IgD-negative memory B cell (primary cell): ENCODE measurements around the gene OSBPL2. TPM values are rescaled to one million over a fixed set of nuclear protein-coding genes. Genes with fewer than 3 reads are reported as not detected.

ENCODE experiments used
- H3K27ac Mint-ChIP-seq, 3 donors: one replicate each; pipeline ENCODE4 v1.8.0; 2020 to 2022; ENCODE audit warnings: mild to moderate bottlenecking in 3 of 3, mixed read lengths in 3 of 3, moderate library complexity in 1 of 3
- H3K27me3 Mint-ChIP-seq: one replicate; pipeline ENCODE4 v1.8.0; 2021; ENCODE audit warnings: mixed read lengths
- H3K36me3 Mint-ChIP-seq: one replicate; pipeline ENCODE4 v1.8.0; 2020; ENCODE audit warnings: mild to moderate bottlenecking, mixed read lengths
- H3K4me1 Mint-ChIP-seq, 3 donors: one replicate each; pipeline ENCODE4 v1.8.0; 2020 to 2022; ENCODE audit warnings: mixed read lengths in 3 of 3, mild to moderate bottlenecking in 1 of 3
- H3K4me3 Mint-ChIP-seq, 4 donors: one replicate each; pipeline ENCODE4 v1.8.0; 2020 to 2022; ENCODE audit warnings: mild to moderate bottlenecking in 4 of 4, mixed read lengths in 4 of 4, moderate library complexity in 3 of 4
- H3K9me3 Mint-ChIP-seq, 3 donors: one replicate each; pipeline ENCODE4 v1.8.0; 2020 to 2021; ENCODE audit warnings: mixed read lengths in 3 of 3, mild to moderate bottlenecking in 1 of 3
- polyA plus RNA-seq: library from polyadenylated mRNA; unstranded; fragments of 300-500 nt; fragmentation: Illumina TruSeq; gene quantifications from one replicate; pipeline ENCODE4 v1.2.3, GENCODE V29; 2021

Gene OSBPL2
- polyA plus RNA-seq, 1 donor from 2014 or later, result 25.6 TPM

- peak overlapping the region in 2 of 3 donors; percentile 23 to 80 for H3K27ac Mint-ChIP-seq
- no peaks in the 10 kb centered on the region for H3K27me3 Mint-ChIP-seq
- peaks cover 2% of the 10 kb centered on the region for H3K36me3 Mint-ChIP-seq
- H3K4me3 Mint-ChIP-seq, result peak overlapping the region in 3 of 4 donors; percentile 29 to 82 (median 58)
- peaks cover 12 to 28% (median 25%) of the 10 kb centered on the region in 3 donors for H3K4me1 Mint-ChIP-seq
- no peaks in the 10 kb centered on the region for H3K9me3 Mint-ChIP-seq
These were observed 36.9 kb upstream of the OSBPL2 start for GRCh38 chr20:62201173-62202082.

- Mint-ChIP-seq H3K27me3 (no peaks in the 10 kb centered on the region), H3K4me3 (peak overlapping the region in 2 of 4 donors; percentile 29 to 82), H3K36me3 (peaks cover 2% of the 10 kb centered on the region), H3K4me1 (peaks cover 12 to 28% (median 25%) of the 10 kb centered on the region in 3 donors), H3K9me3 (no peaks in the 10 kb centered on the region), H3K27ac (peak overlapping the region in 1 of 3 donors; percentile 23)
These were observed 36.3 kb upstream of the OSBPL2 start for GRCh38 chr20:62202083-62202395.

- H3K36me3 Mint-ChIP-seq, result peaks cover 2% of the 10 kb centered on the region
- no peaks in the 10 kb centered on the region for H3K27me3 Mint-ChIP-seq
- H3K9me3 Mint-ChIP-seq, result no peaks in the 10 kb centered on the region
- peaks cover 12 to 28% (median 25%) of the 10 kb centered on the region in 3 donors for H3K4me1 Mint-ChIP-seq
- no peak overlapping the region for H3K27ac Mint-ChIP-seq
- H3K4me3 Mint-ChIP-seq, result peak overlapping the region in 1 of 4 donors; percentile 47
These were observed 35.5 kb upstream of the OSBPL2 start for GRCh38 chr20:62202676-62203377.

GRCh38 chr20:62203378-62204030 is 34.8 kb upstream of the OSBPL2 start:
- Mint-ChIP-seq H3K9me3 (no peaks in the 10 kb centered on the region), H3K27me3 (no peaks in the 10 kb centered on the region), H3K4me1 (peaks cover 12 to 28% (median 25%) of the 10 kb centered on the region in 3 donors), H3K27ac (no peak overlapping the region), H3K36me3 (peaks cover 2% of the 10 kb centered on the region), H3K4me3 (peak overlapping the region in 1 of 4 donors; percentile 47)

- Mint-ChIP-seq H3K9me3 (no peaks in the 10 kb centered on the region), H3K4me3 (no peak overlapping the region), H3K36me3 (no peaks in the 10 kb centered on the region), H3K27me3 (peaks cover 7% of the 10 kb centered on the region), H3K4me1 (peaks cover 12 to 23% (median 21%) of the 10 kb centered on the region in 3 donors), H3K27ac (no peak overlapping the region)
These were observed 32.5 kb upstream of the OSBPL2 start for GRCh38 chr20:62205618-62206387.

- Mint-ChIP-seq H3K4me1 (peaks cover 11 to 18% (median 18%) of the 10 kb centered on the region in 3 donors), H3K9me3 (no peaks in the 10 kb centered on the region), H3K4me3 (no peak overlapping the region), H3K27ac (no peak overlapping the region), H3K36me3 (no peaks in the 10 kb centered on the region), H3K27me3 (peaks cover 9% of the 10 kb centered on the region)
These were observed 31.9 kb upstream of the OSBPL2 start for GRCh38 chr20:62206388-62206775.

- no peaks in the 10 kb centered on the region for H3K36me3 Mint-ChIP-seq
- H3K9me3 Mint-ChIP-seq, result no peaks in the 10 kb centered on the region
- H3K4me1 Mint-ChIP-seq, result peaks cover 4 to 7% (median 4%) of the 10 kb centered on the region in 3 donors
- peaks cover 12% of the 10 kb centered on the region for H3K27me3 Mint-ChIP-seq
- H3K4me3 Mint-ChIP-seq, result no peak overlapping the region
- no peak overlapping the region for H3K27ac Mint-ChIP-seq
These were observed 30.1 kb upstream of the OSBPL2 start for GRCh38 chr20:62208061-62208794.

GRCh38 chr20:62208795-62209755 is 29.2 kb upstream of the OSBPL2 start:
- Mint-ChIP-seq H3K4me1 (peaks cover 0 to 2% (median 0%) of the 10 kb centered on the region in 3 donors), H3K4me3 (no peak overlapping the region), H3K27me3 (peaks cover 12% of the 10 kb centered on the region), H3K36me3 (no peaks in the 10 kb centered on the region), H3K9me3 (no peaks in the 10 kb centered on the region), H3K27ac (no peak overlapping the region)

GRCh38 chr20:62209850-62210495 is 28.3 kb upstream of the OSBPL2 start:
- Mint-ChIP-seq H3K9me3 (no peaks in the 10 kb centered on the region), H3K27me3 (peaks cover 17% of the 10 kb centered on the region), H3K36me3 (no peaks in the 10 kb centered on the region), H3K27ac (no peak overlapping the region), H3K4me1 (peaks cover 0 to under 1% (median 0%) of the 10 kb centered on the region in 3 donors), H3K4me3 (no peak overlapping the region)

GRCh38 chr20:62210496-62210855 is 27.8 kb upstream of the OSBPL2 start:
- Mint-ChIP-seq H3K4me3 (no peak overlapping the region), H3K27ac (no peak overlapping the region), H3K9me3 (no peaks in the 10 kb centered on the region), H3K4me1 (no peaks in the 10 kb centered on the region), H3K27me3 (peaks cover 20% of the 10 kb centered on the region), H3K36me3 (no peaks in the 10 kb centered on the region)

- Mint-ChIP-seq H3K36me3 (no peaks in the 10 kb centered on the region), H3K9me3 (no peaks in the 10 kb centered on the region), H3K27ac (no peak overlapping the region), H3K27me3 (peaks cover 21% of the 10 kb centered on the region), H3K4me3 (no peak overlapping the region), H3K4me1 (no peaks in the 10 kb centered on the region)
These were observed 27.1 kb upstream of the OSBPL2 start for GRCh38 chr20:62211216-62211615.

GRCh38 chr20:62211769-62212288 is 26.5 kb upstream of the OSBPL2 start:
- Mint-ChIP-seq H3K27me3 (peaks cover 21% of the 10 kb centered on the region), H3K36me3 (no peaks in the 10 kb centered on the region), H3K9me3 (no peaks in the 10 kb centered on the region), H3K4me3 (no peak overlapping the region), H3K4me1 (no peaks in the 10 kb centered on the region), H3K27ac (no peak overlapping the region)

- Mint-ChIP-seq H3K36me3 (no peaks in the 10 kb centered on the region), H3K4me1 (no peaks in the 10 kb centered on the region), H3K9me3 (no peaks in the 10 kb centered on the region), H3K27ac (no peak overlapping the region), H3K27me3 (peaks cover 24% of the 10 kb centered on the region), H3K4me3 (no peak overlapping the region)
These were observed 26.0 kb upstream of the OSBPL2 start for GRCh38 chr20:62212299-62212698.
